GM12891 (cell line): ENCODE data around the gene HDAC8.

Experiments used
- POLR2A ChIP-seq: IDR thresholded peaks from 2 replicates; pipeline ENCODE4 v1.6.1; 2011; ENCODE audit warnings: low read depth, low read length, control low read depth
- POLR2AphosphoS5 ChIP-seq: IDR thresholded peaks from 2 replicates; pipeline ENCODE4 v1.6.1; 2011; ENCODE audit warnings: low read depth, low read length, control low read depth

DNA sequence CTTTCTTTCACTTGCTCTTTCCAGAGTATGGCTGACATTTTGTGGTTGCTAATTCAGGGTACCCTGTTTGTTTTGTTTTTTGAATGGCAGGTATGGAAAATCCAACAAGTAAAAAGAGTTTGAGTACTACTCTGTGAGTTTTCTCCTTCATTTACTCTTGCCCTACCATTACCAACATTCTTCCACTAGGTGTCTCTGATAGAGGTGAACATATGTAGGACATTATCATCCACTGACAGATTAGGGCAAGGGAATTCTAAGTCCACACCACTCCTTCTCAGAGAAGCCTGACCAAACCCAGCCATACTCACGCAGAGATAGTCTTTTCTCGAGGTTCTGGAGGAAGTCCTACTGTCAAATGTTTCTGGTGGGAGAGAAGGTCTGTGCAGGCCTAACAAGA, 36.7 kb upstream of the HDAC8 start:
- TF ChIP-seq POLR2AphosphoS5, result no peak
- no peak for TF ChIP-seq POLR2A
